ENCODE results near the gene ADRA1B. TPM values are rescaled to one million over a fixed set of nuclear protein-coding genes. Genes with fewer than 3 reads are reported as not detected.
"Not testable (repeated sequence)": the region's sequence is repeated elsewhere in the genome, so short reads cannot be mapped to it uniquely, and the experiment has no call there.

Gene ADRA1B
- total RNA-seq, 1 donor from 2014 or later, result 0.74 TPM

- peaks cover 0 to 11% of the 10 kb centered on the region in 2 donors for H3K36me3 ChIP-seq
- DNase-seq (ENCODE audit: extremely low spot score in 2 of 2), result no peak
- peak overlapping the region; percentile 52 to 77 for H3K4me3 ChIP-seq
- H3K27ac ChIP-seq, result peak overlapping the region; percentile 82
- TF ChIP-seq POLR2AphosphoS5 (IDR thresholded peaks at IDR 0.05; ENCODE audit: insufficient read depth in 1 of 2, low read depth in 1 of 2) (no peak), POLR2A (IDR thresholded peaks at IDR 0.05) (no peak), CTCF (IDR thresholded peaks at IDR 0.05) (no peak)
- no peaks in the 10 kb centered on the region for H3K9me3 ChIP-seq
- intact Hi-C loops (cut with DNase I), result no loop called here
- no peaks in the 10 kb centered on the region for H3K27me3 ChIP-seq
- H3K4me1 ChIP-seq, result peaks cover 26% of the 10 kb centered on the region
Measured at GRCh38 chr5:160009591-160009989, 93.3 kb downstream of the ADRA1B start.

DNA sequence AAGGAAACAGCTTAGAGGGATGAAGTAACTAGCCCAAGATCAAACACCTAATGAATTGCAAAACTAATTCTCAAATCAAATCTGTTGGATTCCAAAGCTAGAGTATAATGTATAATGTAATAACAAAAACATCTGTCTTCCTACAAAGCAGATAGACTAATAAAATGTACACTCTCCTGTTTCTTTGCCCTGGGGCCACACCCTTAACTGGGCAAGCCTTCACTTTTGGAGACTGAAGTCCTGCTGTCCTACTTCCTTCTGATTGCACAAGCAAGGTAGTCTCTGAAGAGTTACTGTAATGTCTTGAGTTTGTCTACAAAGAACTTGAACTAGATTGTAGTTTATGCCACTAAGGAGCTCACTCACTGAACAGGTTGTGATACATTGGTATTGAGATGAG lies 95.2 kb downstream of the ADRA1B start:
- Histone ChIP-seq H3K27me3 (no peaks in the 10 kb centered on the region), H3K4me1 (peaks cover 26% of the 10 kb centered on the region), H3K36me3 (peaks cover 0 to 11% of the 10 kb centered on the region in 2 donors), H3K9me3 (no peaks in the 10 kb centered on the region), H3K27ac (no peak overlapping the region), H3K4me3 (no peak overlapping the region)
- intact Hi-C loops (cut with DNase I), result no loop called here
- no peak for DNase-seq (ENCODE audit: extremely low spot score in 2 of 2)
- no peak for TF ChIP-seq CTCF (IDR thresholded peaks at IDR 0.05)
- TF ChIP-seq POLR2AphosphoS5 (IDR thresholded peaks at IDR 0.05; ENCODE audit: insufficient read depth in 1 of 2, low read depth in 1 of 2), result no peak
- TF ChIP-seq POLR2A (IDR thresholded peaks at IDR 0.05), result no peak

GRCh38 chr5:160014197-160014596 lies 97.9 kb downstream of the ADRA1B start:
- H3K9me3 ChIP-seq; H3K4me3 ChIP-seq; intact Hi-C loops (cut with DNase I); DNase-seq (ENCODE audit: extremely low spot score in 2 of 2); H3K27me3 ChIP-seq; H3K27ac ChIP-seq: not testable (repeated sequence)
- Histone ChIP-seq H3K4me1 (peaks cover 26% of the 10 kb centered on the region), H3K36me3 (peaks cover 0 to 11% of the 10 kb centered on the region in 2 donors)

- Histone ChIP-seq H3K27me3 (no peaks in the 10 kb centered on the region), H3K27ac (no peak overlapping the region), H3K4me3 (no peak overlapping the region), H3K4me1 (peaks cover 6% of the 10 kb centered on the region), H3K9me3 (no peaks in the 10 kb centered on the region), H3K36me3 (no peaks in the 10 kb centered on the region)
- no peak for DNase-seq (ENCODE audit: extremely low spot score in 2 of 2)
- intact Hi-C loops (cut with DNase I), result no loop called here
- TF ChIP-seq POLR2A (IDR thresholded peaks at IDR 0.05), result no peak
- no peak for TF ChIP-seq POLR2AphosphoS5 (IDR thresholded peaks at IDR 0.05; ENCODE audit: insufficient read depth in 1 of 2, low read depth in 1 of 2)
- no peak for TF ChIP-seq CTCF (IDR thresholded peaks at IDR 0.05)
Measured at GRCh38 chr5:160018945-160019625, 102.8 kb downstream of the ADRA1B start.

DNA sequence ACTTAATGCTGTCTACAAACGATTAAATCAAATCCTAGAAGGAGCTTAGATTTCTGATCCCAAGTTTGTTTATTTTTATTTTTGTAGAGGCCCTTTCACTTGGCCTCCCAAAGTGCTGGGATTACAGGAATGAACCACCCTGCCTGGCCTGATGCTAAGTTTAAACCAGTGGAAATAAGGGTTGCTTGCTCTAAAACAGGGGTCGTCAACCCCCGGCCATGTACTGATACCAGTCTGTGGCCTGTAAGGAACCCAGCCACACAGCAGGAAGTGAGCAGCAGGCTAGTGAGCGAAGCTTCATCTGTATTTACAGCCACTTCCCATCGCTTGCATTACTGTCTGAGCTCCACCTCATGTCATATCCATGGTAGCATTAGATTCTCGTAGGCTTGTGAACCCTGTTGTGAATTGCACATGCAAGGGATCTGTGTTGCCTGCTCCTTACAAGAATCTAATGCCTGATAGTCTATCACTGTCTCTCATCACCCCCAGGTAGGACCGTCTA lies 104.0 kb downstream of the ADRA1B start:
- DNase-seq (ENCODE audit: extremely low spot score in 2 of 2), result no peak

More for the DNA sequence above, 104.0 kb downstream of the ADRA1B start:
- Histone ChIP-seq H3K4me3 (no peak overlapping the region), H3K4me1 (peaks cover 6% of the 10 kb centered on the region), H3K36me3 (no peaks in the 10 kb centered on the region), H3K27ac (no peak overlapping the region), H3K9me3 (no peaks in the 10 kb centered on the region), H3K27me3 (no peaks in the 10 kb centered on the region)
- intact Hi-C loops (cut with DNase I), result loop anchor here (5.0 to 10.0 kb wide), 2 partner anchors 327 to 364 kb away; no protein-coding TSS in a partner anchor
- TF ChIP-seq POLR2A (IDR thresholded peaks at IDR 0.05), result no peak
- no peak for TF ChIP-seq CTCF (IDR thresholded peaks at IDR 0.05)
- TF ChIP-seq POLR2AphosphoS5 (IDR thresholded peaks at IDR 0.05; ENCODE audit: insufficient read depth in 1 of 2, low read depth in 1 of 2), result no peak

Data from vagina (tissue), 2 donors.